Measurements from ENCODE around the gene UGT1A1.

UGT1A1 gene

DNA sequence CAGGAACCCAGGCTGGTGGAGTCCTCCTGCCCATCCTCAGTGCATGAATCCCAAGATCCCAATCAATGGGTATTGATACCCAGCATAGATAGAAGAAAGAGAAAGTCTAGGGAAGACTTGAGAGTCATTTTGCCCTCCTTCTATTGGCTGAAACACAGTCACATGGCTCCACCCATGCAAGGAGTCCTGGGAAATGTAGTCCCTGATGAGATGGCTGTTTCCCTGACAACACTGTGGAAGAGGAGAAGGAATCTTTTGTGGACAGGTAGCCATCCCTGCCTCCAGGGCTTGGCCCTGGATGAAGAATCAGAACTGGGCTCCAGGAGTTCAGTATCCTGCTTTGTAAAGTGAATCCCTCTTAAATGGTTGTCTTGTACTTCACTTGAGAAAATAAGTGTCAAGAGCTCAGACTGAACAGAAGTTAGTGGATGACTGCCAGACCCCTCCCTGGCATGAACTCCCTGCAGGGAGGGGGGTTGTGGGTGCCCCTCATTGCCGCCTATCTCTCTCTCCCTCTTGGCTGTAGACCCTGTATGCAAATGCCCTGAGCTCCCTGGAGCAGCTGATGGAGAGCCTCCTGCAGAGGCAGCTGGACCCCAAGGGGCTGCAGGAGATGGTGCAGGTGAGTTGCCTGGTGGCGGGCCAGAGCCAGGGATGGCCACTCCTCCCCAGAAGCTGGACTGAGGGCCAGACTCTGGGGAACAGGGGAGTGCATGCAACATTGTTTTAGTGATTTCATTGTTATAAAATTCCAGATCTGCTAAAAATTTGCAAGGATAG is 54.2 kb downstream of the UGT1A1 start:
- peaks cover 3% of the 10 kb centered on the region for H3K27me3 Mint-ChIP-seq
- no peak overlapping the region for H3K4me3 Mint-ChIP-seq
- no peaks in the 10 kb centered on the region for H3K9me3 Mint-ChIP-seq (ENCODE audit: low read depth)
- H3K4me1 Mint-ChIP-seq (ENCODE audit: low read depth): peaks cover 2% of the 10 kb centered on the region
- H3K36me3 Mint-ChIP-seq: no peaks in the 10 kb centered on the region
- H3K27ac Mint-ChIP-seq: no peak overlapping the region

DNA sequence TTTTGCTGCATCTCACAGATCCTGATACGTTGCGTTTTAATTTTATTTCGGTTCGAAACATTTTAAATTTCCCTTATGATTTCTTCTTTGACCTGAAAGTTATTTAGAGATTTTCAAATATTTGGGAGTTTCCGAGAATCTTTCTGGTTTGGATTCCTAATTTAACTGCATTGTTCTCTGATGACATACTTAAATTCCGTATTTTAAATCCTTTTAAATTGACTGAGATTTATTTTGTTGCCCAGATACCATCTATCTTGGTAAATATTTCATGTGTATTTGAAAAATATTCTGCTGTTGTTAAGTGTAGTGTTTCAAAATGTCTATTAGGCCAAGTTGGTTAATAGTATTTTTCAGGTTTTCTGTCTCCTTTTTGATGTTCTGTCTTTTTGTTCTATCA is 55.8 kb downstream of the UGT1A1 start:
- H3K4me1 Mint-ChIP-seq (ENCODE audit: low read depth): peaks cover 2% of the 10 kb centered on the region
- no peak overlapping the region for H3K27ac Mint-ChIP-seq
- no peak overlapping the region for H3K4me3 Mint-ChIP-seq
- H3K27me3 Mint-ChIP-seq: peaks cover 2% of the 10 kb centered on the region
- no peaks in the 10 kb centered on the region for H3K36me3 Mint-ChIP-seq
- no peaks in the 10 kb centered on the region for H3K9me3 Mint-ChIP-seq (ENCODE audit: low read depth)

- H3K9me3 Mint-ChIP-seq (ENCODE audit: low read depth): no peaks in the 10 kb centered on the region
- no peaks in the 10 kb centered on the region for H3K36me3 Mint-ChIP-seq
- no peak overlapping the region for H3K27ac Mint-ChIP-seq
- no peak overlapping the region for H3K4me3 Mint-ChIP-seq
- peaks cover 2% of the 10 kb centered on the region for H3K4me1 Mint-ChIP-seq (ENCODE audit: low read depth)
- H3K27me3 Mint-ChIP-seq: peaks cover 2% of the 10 kb centered on the region
These were observed 56.3 kb downstream of the UGT1A1 start for GRCh38 chr2:233816334-233816733.

DNA sequence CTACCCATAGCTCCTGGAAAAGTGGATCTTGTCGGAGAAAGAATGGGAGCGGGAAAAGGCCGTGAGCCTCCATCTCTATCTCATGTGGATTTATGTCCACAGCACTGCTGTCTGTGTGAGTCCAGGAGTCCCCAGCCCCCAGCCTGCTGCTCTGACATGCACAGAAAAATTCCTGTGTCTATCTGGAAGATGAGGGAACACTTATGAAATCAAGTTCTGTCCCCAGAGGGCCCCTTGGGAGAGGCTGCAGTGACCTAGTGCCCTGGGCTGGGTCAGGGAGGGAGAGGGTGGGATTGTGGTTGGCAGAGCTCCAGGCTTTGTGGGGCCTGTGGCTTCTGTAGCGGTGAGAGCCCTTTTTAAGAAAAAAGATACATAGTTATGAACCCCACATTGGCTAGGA is 56.7 kb downstream of the UGT1A1 start:
- Mint-ChIP-seq H3K36me3 (no peaks in the 10 kb centered on the region), H3K27ac (no peak overlapping the region), H3K4me1 (ENCODE audit: low read depth) (peaks cover 2% of the 10 kb centered on the region), H3K9me3 (ENCODE audit: low read depth) (no peaks in the 10 kb centered on the region), H3K27me3 (peaks cover 2% of the 10 kb centered on the region), H3K4me3 (no peak overlapping the region)

GRCh38 chr2:233817361-233817911 is 57.4 kb downstream of the UGT1A1 start:
- Mint-ChIP-seq H3K36me3 (no peaks in the 10 kb centered on the region), H3K4me1 (ENCODE audit: low read depth) (peaks cover 2% of the 10 kb centered on the region), H3K9me3 (ENCODE audit: low read depth) (no peaks in the 10 kb centered on the region), H3K27me3 (peaks cover 2% of the 10 kb centered on the region), H3K27ac (no peak overlapping the region), H3K4me3 (no peak overlapping the region)

- peaks cover 2% of the 10 kb centered on the region for H3K27me3 Mint-ChIP-seq
- peaks cover 2% of the 10 kb centered on the region for H3K4me1 Mint-ChIP-seq (ENCODE audit: low read depth)
- no peak overlapping the region for H3K27ac Mint-ChIP-seq
- no peaks in the 10 kb centered on the region for H3K36me3 Mint-ChIP-seq
- H3K4me3 Mint-ChIP-seq: no peak overlapping the region
- H3K9me3 Mint-ChIP-seq (ENCODE audit: low read depth): no peaks in the 10 kb centered on the region
These were observed 58.0 kb downstream of the UGT1A1 start for GRCh38 chr2:233817995-233818638.

DNA sequence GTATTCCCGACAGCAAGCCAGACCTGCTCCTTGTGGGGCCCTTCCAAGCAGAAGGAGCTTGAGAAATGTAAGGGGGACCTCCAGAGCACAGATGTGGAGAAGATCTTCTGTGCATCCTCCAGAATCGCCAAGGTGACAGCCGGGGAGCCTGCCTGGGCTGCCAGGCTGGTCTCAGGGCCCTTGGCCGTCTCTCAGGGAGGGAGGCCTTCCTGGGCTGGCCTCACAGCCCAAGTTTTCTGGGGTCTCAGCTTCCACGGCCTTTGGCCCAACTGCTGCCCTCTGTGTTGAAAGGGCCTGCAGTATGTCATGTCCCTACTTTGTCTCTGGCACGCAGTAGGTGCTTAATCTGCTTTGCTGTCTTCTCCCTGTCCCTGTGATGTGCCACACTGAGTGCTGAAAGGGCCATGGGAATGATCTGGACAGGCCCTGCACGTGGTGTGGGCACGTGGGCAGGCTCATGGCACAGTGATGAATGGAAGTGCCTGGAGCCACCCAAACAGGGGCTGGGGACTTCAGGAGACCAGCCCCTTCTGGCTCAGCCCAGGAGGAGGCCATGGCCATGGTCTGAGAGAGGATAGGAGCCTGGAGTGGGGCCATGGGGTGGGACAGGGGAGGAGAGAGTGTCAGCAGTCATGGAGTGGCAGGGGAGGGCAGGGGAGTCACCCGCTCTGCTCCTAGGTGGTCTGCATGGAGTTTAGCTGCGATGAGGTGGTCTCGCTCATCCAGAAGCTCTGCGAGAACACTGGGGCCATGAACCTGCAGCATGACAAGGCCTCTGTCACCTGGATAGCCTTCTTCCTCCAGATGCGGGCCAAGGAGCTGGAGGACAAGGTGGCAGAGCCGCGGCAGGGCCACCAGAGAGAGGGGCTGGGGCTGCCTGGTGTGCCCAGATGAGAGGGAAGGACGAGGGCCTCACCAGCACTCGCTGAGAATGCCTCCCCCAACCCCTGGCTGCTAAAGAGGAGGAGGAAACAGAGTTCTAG is 58.9 kb downstream of the UGT1A1 start:
- no peak overlapping the region for H3K27ac Mint-ChIP-seq
- no peaks in the 10 kb centered on the region for H3K36me3 Mint-ChIP-seq
- peaks cover 2% of the 10 kb centered on the region for H3K4me1 Mint-ChIP-seq (ENCODE audit: low read depth)
- H3K4me3 Mint-ChIP-seq: no peak overlapping the region
- peaks cover 2% of the 10 kb centered on the region for H3K27me3 Mint-ChIP-seq
- no peaks in the 10 kb centered on the region for H3K9me3 Mint-ChIP-seq (ENCODE audit: low read depth)

DNA sequence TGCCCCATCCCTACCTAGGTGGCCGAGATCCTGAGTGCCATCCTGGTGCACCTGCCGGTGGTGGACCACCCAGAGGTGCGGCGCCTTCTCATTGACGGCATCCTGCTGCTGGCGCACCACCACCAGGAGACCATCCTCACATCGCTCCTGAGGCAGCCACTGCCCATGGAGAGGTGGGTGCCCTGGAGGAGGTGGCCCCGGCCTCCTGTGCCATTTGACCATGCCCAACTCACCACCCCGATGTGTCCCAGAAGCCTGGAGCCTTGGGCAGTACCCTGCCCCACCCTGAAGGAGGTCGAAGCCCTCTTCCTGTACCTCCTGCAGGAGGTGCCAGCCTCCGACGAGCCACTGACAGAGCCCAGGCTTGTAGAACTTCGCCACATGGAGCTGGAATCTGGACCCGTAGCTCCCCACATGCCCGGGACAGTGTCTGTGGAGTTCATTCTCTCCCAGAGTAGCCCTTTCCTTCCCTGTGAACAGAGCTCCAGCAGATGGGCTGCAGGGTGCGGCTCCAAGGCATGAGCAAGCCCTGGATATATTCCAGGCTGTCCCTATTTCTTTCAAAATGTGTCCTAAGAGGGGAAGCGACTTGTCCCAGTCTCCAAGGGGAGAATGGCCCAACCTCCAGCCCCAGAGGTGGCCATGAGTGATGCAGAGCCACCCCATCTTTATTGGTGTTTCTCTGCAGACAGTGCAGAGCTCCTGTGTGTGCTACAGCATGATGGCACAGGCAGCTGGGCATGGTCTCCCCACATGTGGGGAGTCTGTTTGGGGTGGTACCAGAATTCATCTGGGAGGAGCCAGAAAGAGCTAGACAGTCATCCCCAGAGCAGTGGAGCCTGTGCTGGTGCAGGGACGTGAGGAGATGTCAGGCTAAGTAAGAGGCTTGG is 60.1 kb downstream of the UGT1A1 start:
- Mint-ChIP-seq H3K27ac (no peak overlapping the region), H3K27me3 (peaks cover 2% of the 10 kb centered on the region), H3K9me3 (ENCODE audit: low read depth) (no peaks in the 10 kb centered on the region), H3K4me3 (no peak overlapping the region), H3K4me1 (ENCODE audit: low read depth) (peaks cover 2% of the 10 kb centered on the region), H3K36me3 (no peaks in the 10 kb centered on the region)

- peaks cover 2% of the 10 kb centered on the region for H3K4me1 Mint-ChIP-seq (ENCODE audit: low read depth)
- no peak overlapping the region for H3K4me3 Mint-ChIP-seq
- no peaks in the 10 kb centered on the region for H3K36me3 Mint-ChIP-seq
- H3K9me3 Mint-ChIP-seq (ENCODE audit: low read depth): no peaks in the 10 kb centered on the region
- peaks cover 2% of the 10 kb centered on the region for H3K27me3 Mint-ChIP-seq
- no peak overlapping the region for H3K27ac Mint-ChIP-seq
These were observed 60.7 kb downstream of the UGT1A1 start for GRCh38 chr2:233820774-233821105.

DNA sequence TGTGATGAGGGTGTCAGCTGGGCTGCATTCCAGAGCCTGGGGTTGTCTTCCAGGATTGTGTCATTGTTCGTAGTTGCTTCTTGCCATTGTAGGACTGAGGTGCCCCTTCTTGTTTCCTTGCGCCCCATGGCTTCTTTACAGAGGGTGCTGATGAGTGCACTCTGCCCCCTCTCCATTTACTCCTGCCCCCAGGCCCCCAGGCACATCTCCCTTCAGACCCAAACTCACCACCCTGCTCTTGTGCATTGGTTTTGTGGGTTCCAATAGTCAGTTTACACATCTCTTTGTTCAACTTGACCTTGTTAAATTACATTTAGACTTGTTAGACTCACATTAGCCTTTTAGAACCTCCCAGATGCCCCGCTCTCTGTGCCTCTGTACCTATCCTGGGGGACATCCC is 61.1 kb downstream of the UGT1A1 start:
- Mint-ChIP-seq H3K27me3 (peaks cover 2% of the 10 kb centered on the region), H3K4me1 (ENCODE audit: low read depth) (peaks cover 2% of the 10 kb centered on the region), H3K36me3 (no peaks in the 10 kb centered on the region)

DNA sequence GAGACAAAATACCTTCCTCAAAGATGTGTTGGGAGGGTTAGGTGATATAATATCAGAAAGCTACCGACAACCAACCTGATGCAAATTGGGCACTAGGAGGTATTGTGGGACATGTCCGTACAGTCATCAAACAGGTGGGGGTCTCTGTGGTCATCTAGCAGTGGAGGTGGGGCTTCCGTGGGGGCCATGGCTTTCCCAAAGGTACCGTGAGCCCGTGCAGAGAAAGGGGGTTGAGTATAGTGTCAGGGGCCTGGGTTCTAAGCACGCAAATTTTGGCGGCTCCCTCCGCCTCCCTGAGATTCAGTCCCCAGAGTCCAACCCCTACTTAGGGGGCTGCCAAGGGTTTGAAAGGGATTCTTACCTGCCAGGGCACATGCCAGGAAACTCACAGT is 61.6 kb downstream of the UGT1A1 start:
- Mint-ChIP-seq H3K27ac (no peak overlapping the region), H3K27me3 (peaks cover 2% of the 10 kb centered on the region), H3K4me1 (ENCODE audit: low read depth) (peaks cover 2% of the 10 kb centered on the region), H3K9me3 (ENCODE audit: low read depth) (no peaks in the 10 kb centered on the region), H3K4me3 (no peak overlapping the region), H3K36me3 (no peaks in the 10 kb centered on the region)

More for the DNA sequence above, 61.1 kb downstream of the UGT1A1 start:
- H3K27ac Mint-ChIP-seq: no peak overlapping the region
- H3K4me3 Mint-ChIP-seq: no peak overlapping the region
- no peaks in the 10 kb centered on the region for H3K9me3 Mint-ChIP-seq (ENCODE audit: low read depth)

DNA sequence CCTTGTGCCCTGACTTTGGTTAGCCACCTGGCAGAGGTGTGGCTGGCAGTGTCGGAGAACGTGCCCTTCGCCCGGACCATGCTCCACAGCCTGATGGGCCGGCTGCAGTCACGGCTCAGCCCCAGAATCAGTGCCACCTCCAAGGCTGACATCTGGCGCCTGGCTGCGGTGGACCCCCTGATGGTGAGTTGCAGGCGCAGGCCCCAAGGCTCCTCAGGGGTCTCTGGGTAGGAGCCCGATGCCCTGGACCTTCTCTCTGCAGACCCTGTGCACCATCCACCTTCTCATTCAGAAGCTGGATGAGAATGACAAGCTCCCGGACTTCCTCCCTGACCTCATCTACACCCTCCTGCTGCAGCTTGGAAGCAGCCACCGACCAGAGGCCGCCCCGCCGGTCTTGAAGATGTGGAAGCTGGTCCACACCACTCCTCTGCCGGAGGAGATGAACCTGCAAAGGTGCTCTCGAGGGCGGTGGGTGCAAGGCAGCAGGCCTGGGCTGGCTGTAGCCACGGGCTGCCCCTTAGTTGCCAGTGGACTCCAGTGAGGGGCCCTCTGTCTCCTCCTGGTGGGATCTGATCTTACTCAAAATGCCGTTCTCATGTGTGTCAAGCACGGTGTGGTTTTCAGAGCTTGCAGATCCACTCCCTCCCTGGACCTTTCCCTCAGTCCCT is 62.2 kb downstream of the UGT1A1 start:
- no peak overlapping the region for H3K27ac Mint-ChIP-seq
- H3K4me3 Mint-ChIP-seq: no peak overlapping the region
- peaks cover under 1% of the 10 kb centered on the region for H3K4me1 Mint-ChIP-seq (ENCODE audit: low read depth)
- H3K36me3 Mint-ChIP-seq: no peaks in the 10 kb centered on the region
- no peaks in the 10 kb centered on the region for H3K9me3 Mint-ChIP-seq (ENCODE audit: low read depth)
- H3K27me3 Mint-ChIP-seq: no peaks in the 10 kb centered on the region
